B cell (primary cell): ENCODE results near the gene GABRB2. TPM values are rescaled to one million over a fixed set of nuclear protein-coding genes. Genes with fewer than 3 reads are reported as not detected.

Source experiments
- ATAC-seq: fragments of 200-7000 bp; cut with Tn5 transposase; one replicate; pipeline ENCODE4 v1.10.0; 2021; ENCODE audit warnings: low read depth, mild to moderate bottlenecking, moderate number of reproducible peaks, moderate library complexity
- CTCF ChIA-PET: fragments of 350-600 bp; sonication (Branson Sonifier 250); formaldehyde crosslinking; loops from one replicate; lab custom pipeline; 2021; ENCODE audit warnings: antibody characterized with exemption, inconsistent platforms; lab: Charles Lee
- POLR2A ChIA-PET: fragments of 350-600 bp; sonication (Branson Sonifier 250); formaldehyde crosslinking; loops from one replicate; lab custom pipeline; 2021; ENCODE audit warnings: antibody characterized with exemption; lab: Charles Lee
- DNase-seq: peaks from one replicate; pipeline ENCODE4 v3.0.0; 2013
- H2AFZ ChIP-seq: 2 replicates; pipeline ENCODE4 v1.6.1; 2012; ENCODE audit warnings: mild to moderate bottlenecking, low read depth, low read length; ENCODE audit not compliant: insufficient read depth, poor library complexity, severe bottlenecking
- H3K27ac ChIP-seq, 2 donors: 1 replicate in 1 of 2; 2 replicates in 1 of 2; pipeline ENCODE4 v1.5.1; 2012 to 2013; ENCODE audit warnings: low read length in 2 of 2, mild to moderate bottlenecking in 2 of 2, moderate library complexity in 1 of 2
- H3K27me3 ChIP-seq, 4 experiments: fragments of 200-600 bp in 1 of 4; sonication (generic) in 1 of 4; replicated peaks in 1 of 4; 1 replicate in 2 of 4; 2 replicates in 2 of 4; pipeline versions ENCODE4 v1.6.1 to v1.7.0; 2013 to 2016; ENCODE audit warnings: low read length in 3 of 4, mild to moderate bottlenecking in 2 of 4, mixed read lengths in 1 of 4, moderate library complexity in 1 of 4; ENCODE audit not compliant: insufficient read depth in 4 of 4, control insufficient read depth in 3 of 4; ENCODE audit errors: control extremely low read depth in 1 of 4
- H3K36me3 ChIP-seq, 2 experiments: replicated peaks in 1 of 2; 1 replicate in 1 of 2; 2 replicates in 1 of 2; pipeline versions ENCODE4 v1.6.1 to v1.7.1; 2013; ENCODE audit warnings: low read length in 1 of 2; ENCODE audit not compliant: insufficient read depth in 2 of 2, control insufficient read depth in 1 of 2; ENCODE audit errors: control extremely low read depth in 1 of 2, extremely low read depth in 1 of 2
- H3K4me1 ChIP-seq, 2 donors: fragments of 200-600 bp in 1 of 2; sonication (generic) in 1 of 2; 1 replicate in 1 of 2; 2 replicates in 1 of 2; pipeline versions ENCODE4 v1.5.1 to v1.6.1; 2013 to 2017; ENCODE audit warnings: low read length in 2 of 2; ENCODE audit not compliant: control insufficient read depth in 2 of 2, insufficient read depth in 2 of 2
- H3K4me2 ChIP-seq: replicated peaks from 2 replicates; pipeline ENCODE3; 2012; ENCODE audit warnings: mild to moderate bottlenecking, low read depth, low read length; ENCODE audit not compliant: poor library complexity, severe bottlenecking
- H3K4me3 ChIP-seq, 5 experiments: fragments of 200-600 bp in 1 of 5; sonication (generic) in 1 of 5; 1 replicate in 3 of 5; 2 replicates in 2 of 5; pipeline versions ENCODE4 v1.5.1 to v1.7.0; 2011 to 2016; ENCODE audit warnings: low read length in 4 of 5, mild to moderate bottlenecking in 4 of 5, low read depth in 2 of 5, control low read depth in 1 of 5, moderate library complexity in 1 of 5; ENCODE audit not compliant: insufficient read depth in 1 of 5; ENCODE audit errors: control extremely low read depth in 1 of 5, extremely low read depth in 1 of 5
- H3K79me2 ChIP-seq: fragments of 200-600 bp; sonication (generic); one replicate; pipeline ENCODE4 v1.6.0; 2016; ENCODE audit warnings: low read length; ENCODE audit not compliant: control insufficient read depth, insufficient read depth
- H3K9ac ChIP-seq: fragments of 200-600 bp; sonication (generic); 2 replicates; pipeline ENCODE4 v1.6.1; 2017; ENCODE audit warnings: mild to moderate bottlenecking, low read length, moderate library complexity
- H3K9me3 ChIP-seq, 3 donors: one replicate each; pipeline versions ENCODE4 v1.6.1 to v1.7.1; 2013; ENCODE audit warnings: low read length in 2 of 3; ENCODE audit not compliant: control insufficient read depth in 2 of 3, insufficient read depth in 1 of 3; ENCODE audit errors: control extremely low read depth in 1 of 3
- H4K20me1 ChIP-seq: 2 replicates; pipeline ENCODE4 v1.6.0; 2012; ENCODE audit warnings: mild to moderate bottlenecking, low read length; ENCODE audit not compliant: insufficient read depth, control insufficient read depth, poor library complexity, severe bottlenecking
- H3K27ac Mint-ChIP-seq: one replicate; pipeline ENCODE4 v1.8.0; 2021; ENCODE audit warnings: mixed read lengths
- H3K27me3 Mint-ChIP-seq: one replicate; pipeline ENCODE4 v1.8.0; 2021; ENCODE audit warnings: mixed read lengths
- H3K4me1 Mint-ChIP-seq: one replicate; pipeline ENCODE4 v1.8.0; 2021; ENCODE audit warnings: mixed read lengths
- H3K4me3 Mint-ChIP-seq: one replicate; pipeline ENCODE4 v1.8.0; 2021; ENCODE audit warnings: mixed read lengths
- H3K9me3 Mint-ChIP-seq: one replicate; pipeline ENCODE4 v1.8.0; 2022; ENCODE audit warnings: mixed read lengths; ENCODE audit not compliant: insufficient read depth
- EZH2 ChIP-seq: IDR thresholded peaks from 2 replicates; pipeline ENCODE4 v1.6.1; 2012; ENCODE audit warnings: borderline replicate concordance, low read depth, mild to moderate bottlenecking, moderate library complexity, low read length; ENCODE audit not compliant: insufficient read depth, poor library complexity, severe bottlenecking
- WGBS: methylation state at CpG from one replicate; pipeline ENCODE4 v1.1.5; 2013; ENCODE audit warnings: missing lambda C conversion rate; ENCODE audit not compliant: insufficient coverage; 5-methylcytosine and 5-hydroxymethylcytosine counted together
- intact Hi-C: fragments of 100-400 bp; cut with micrococcal nuclease; formaldehyde crosslinking; loops from one replicate; pipeline ENCODE4 v1.10.0; 2022
- polyA plus RNA-seq: library from polyadenylated mRNA; depleted of rRNA; stranded (reverse); fragments of >200 nt; gene quantifications from 2 replicates; pipeline ENCODE4 v1.2.3, GENCODE V29; 2012
- total RNA-seq, 2 donors: library from RNA; stranded (reverse); fragments of 120-200 nt in 1 of 2; gene quantifications; 1 replicate in 1 of 2; 2 replicates in 1 of 2; pipeline versions ENCODE4 v1.2.3 to v1.2.4, GENCODE V29; 2013 to 2022
- TF ChIP-seq, protein P1 (sequence below): fragments of 200-600 bp; IDR thresholded peaks from one replicate; pipeline ENCODE4 v1.8.0; 2022; ENCODE audit warnings: antibody characterized with exemption, mild to moderate bottlenecking

GABRB2 gene
- total and polyA plus RNA-seq, 2 donors (not counting 1 experiment from before 2014, with no cell fraction given) = 0.15 to 0.16 TPM

GRCh38 chr5:161380486-161380885 is 166.0 kb downstream of the GABRB2 start:
- intact Hi-C loops = no loop called here
- ATAC-seq (no peak), DNase-seq (no peak)
- TF ChIP-seq EZH2 = no peak
- TF ChIP-seq, protein P1, sequence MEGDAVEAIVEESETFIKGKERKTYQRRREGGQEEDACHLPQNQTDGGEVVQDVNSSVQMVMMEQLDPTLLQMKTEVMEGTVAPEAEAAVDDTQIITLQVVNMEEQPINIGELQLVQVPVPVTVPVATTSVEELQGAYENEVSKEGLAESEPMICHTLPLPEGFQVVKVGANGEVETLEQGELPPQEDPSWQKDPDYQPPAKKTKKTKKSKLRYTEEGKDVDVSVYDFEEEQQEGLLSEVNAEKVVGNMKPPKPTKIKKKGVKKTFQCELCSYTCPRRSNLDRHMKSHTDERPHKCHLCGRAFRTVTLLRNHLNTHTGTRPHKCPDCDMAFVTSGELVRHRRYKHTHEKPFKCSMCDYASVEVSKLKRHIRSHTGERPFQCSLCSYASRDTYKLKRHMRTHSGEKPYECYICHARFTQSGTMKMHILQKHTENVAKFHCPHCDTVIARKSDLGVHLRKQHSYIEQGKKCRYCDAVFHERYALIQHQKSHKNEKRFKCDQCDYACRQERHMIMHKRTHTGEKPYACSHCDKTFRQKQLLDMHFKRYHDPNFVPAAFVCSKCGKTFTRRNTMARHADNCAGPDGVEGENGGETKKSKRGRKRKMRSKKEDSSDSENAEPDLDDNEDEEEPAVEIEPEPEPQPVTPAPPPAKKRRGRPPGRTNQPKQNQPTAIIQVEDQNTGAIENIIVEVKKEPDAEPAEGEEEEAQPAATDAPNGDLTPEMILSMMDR = no peak
- Histone ChIP-seq H3K27me3 (no peaks in the 10 kb centered on the region), H3K9ac (no peak overlapping the region), H2AFZ (no peak overlapping the region), H3K9me3 (no peaks in the 10 kb centered on the region), H3K79me2 (no peaks in the 10 kb centered on the region), H3K4me2 (no peak overlapping the region), H3K27ac (no peak overlapping the region), H3K4me1 (no peaks in the 10 kb centered on the region), H3K36me3 (no peaks in the 10 kb centered on the region), H4K20me1 (no peaks in the 10 kb centered on the region), H3K4me3 (no peak overlapping the region)
- ChIA-PET POLR2A (no interaction called here), CTCF (no interaction called here)
- no peak overlapping the region for H3K27ac Mint-ChIP-seq
- no peak overlapping the region for H3K4me3 Mint-ChIP-seq
- no peaks in the 10 kb centered on the region for H3K27me3 Mint-ChIP-seq
- H3K9me3 Mint-ChIP-seq = no peaks in the 10 kb centered on the region
- H3K4me1 Mint-ChIP-seq = no peaks in the 10 kb centered on the region
- WGBS = 50% methylated on average over 1 of the region's 1 CpG

GRCh38 chr5:161378701-161379100 is 167.8 kb downstream of the GABRB2 start:
- Histone ChIP-seq H3K79me2 (no peaks in the 10 kb centered on the region), H3K27me3 (no peaks in the 10 kb centered on the region), H2AFZ (no peak overlapping the region), H4K20me1 (no peaks in the 10 kb centered on the region), H3K9me3 (no peaks in the 10 kb centered on the region), H3K4me1 (no peaks in the 10 kb centered on the region), H3K4me2 (no peak overlapping the region), H3K4me3 (no peak overlapping the region), H3K36me3 (no peaks in the 10 kb centered on the region), H3K27ac (no peak overlapping the region), H3K9ac (no peak overlapping the region)
- H3K4me1 Mint-ChIP-seq = no peaks in the 10 kb centered on the region
- no peak overlapping the region for H3K4me3 Mint-ChIP-seq
- no CpG with 5 or more reads among the region's 1 CpG for WGBS
- ChIA-PET POLR2A (no interaction called here), CTCF (no interaction called here)
- DNase-seq = no peak
- no peak overlapping the region for H3K27ac Mint-ChIP-seq
- TF ChIP-seq EZH2 = no peak
- TF ChIP-seq, protein P1 = no peak
- H3K27me3 Mint-ChIP-seq = no peaks in the 10 kb centered on the region
- ATAC-seq = no peak
- H3K9me3 Mint-ChIP-seq = no peaks in the 10 kb centered on the region
- intact Hi-C loops = no loop called here
